Measurements from ENCODE around the gene F9.

- TF ChIP-seq, protein P1, sequence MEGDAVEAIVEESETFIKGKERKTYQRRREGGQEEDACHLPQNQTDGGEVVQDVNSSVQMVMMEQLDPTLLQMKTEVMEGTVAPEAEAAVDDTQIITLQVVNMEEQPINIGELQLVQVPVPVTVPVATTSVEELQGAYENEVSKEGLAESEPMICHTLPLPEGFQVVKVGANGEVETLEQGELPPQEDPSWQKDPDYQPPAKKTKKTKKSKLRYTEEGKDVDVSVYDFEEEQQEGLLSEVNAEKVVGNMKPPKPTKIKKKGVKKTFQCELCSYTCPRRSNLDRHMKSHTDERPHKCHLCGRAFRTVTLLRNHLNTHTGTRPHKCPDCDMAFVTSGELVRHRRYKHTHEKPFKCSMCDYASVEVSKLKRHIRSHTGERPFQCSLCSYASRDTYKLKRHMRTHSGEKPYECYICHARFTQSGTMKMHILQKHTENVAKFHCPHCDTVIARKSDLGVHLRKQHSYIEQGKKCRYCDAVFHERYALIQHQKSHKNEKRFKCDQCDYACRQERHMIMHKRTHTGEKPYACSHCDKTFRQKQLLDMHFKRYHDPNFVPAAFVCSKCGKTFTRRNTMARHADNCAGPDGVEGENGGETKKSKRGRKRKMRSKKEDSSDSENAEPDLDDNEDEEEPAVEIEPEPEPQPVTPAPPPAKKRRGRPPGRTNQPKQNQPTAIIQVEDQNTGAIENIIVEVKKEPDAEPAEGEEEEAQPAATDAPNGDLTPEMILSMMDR (IDR thresholded peaks at IDR 0.05; ENCODE audit: insufficient read depth, low read length): no peak
- no peak for TF ChIP-seq SPI1 (IDR thresholded peaks at IDR 0.05; ENCODE audit: borderline replicate concordance, low read depth)
- TF ChIP-seq POLR2AphosphoS5 (IDR thresholded peaks at IDR 0.05; ENCODE audit: low read depth): no peak
- TF ChIP-seq, protein P2, sequence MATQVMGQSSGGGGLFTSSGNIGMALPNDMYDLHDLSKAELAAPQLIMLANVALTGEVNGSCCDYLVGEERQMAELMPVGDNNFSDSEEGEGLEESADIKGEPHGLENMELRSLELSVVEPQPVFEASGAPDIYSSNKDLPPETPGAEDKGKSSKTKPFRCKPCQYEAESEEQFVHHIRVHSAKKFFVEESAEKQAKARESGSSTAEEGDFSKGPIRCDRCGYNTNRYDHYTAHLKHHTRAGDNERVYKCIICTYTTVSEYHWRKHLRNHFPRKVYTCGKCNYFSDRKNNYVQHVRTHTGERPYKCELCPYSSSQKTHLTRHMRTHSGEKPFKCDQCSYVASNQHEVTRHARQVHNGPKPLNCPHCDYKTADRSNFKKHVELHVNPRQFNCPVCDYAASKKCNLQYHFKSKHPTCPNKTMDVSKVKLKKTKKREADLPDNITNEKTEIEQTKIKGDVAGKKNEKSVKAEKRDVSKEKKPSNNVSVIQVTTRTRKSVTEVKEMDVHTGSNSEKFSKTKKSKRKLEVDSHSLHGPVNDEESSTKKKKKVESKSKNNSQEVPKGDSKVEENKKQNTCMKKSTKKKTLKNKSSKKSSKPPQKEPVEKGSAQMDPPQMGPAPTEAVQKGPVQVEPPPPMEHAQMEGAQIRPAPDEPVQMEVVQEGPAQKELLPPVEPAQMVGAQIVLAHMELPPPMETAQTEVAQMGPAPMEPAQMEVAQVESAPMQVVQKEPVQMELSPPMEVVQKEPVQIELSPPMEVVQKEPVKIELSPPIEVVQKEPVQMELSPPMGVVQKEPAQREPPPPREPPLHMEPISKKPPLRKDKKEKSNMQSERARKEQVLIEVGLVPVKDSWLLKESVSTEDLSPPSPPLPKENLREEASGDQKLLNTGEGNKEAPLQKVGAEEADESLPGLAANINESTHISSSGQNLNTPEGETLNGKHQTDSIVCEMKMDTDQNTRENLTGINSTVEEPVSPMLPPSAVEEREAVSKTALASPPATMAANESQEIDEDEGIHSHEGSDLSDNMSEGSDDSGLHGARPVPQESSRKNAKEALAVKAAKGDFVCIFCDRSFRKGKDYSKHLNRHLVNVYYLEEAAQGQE (IDR thresholded peaks at IDR 0.05; ENCODE audit: insufficient replicate concordance, low read depth): no peak
Observed at GRCh38 chrX:139508099-139508498, 22.4 kb upstream of the F9 start.

Measured in HL-60 (cell line).